Mucosa of stomach (tissue), 1 donor: ENCODE measurements around the gene LONRF2.
"Not testable (repeated sequence)": the region's sequence is repeated elsewhere in the genome, so short reads cannot be mapped to it uniquely, and the experiment has no call there.

Experiments
- H3K27me3 ChIP-seq: one replicate; pipeline ENCODE4 v1.7.0; 2013; ENCODE audit warnings: mild to moderate bottlenecking, low read length; ENCODE audit not compliant: control insufficient read depth, insufficient read depth
- H3K36me3 ChIP-seq: one replicate; pipeline ENCODE4 v1.7.0; 2013; ENCODE audit warnings: low read length; ENCODE audit not compliant: control insufficient read depth, insufficient read depth
- H3K4me1 ChIP-seq: one replicate; pipeline ENCODE4 v1.7.0; 2013; ENCODE audit warnings: mild to moderate bottlenecking, low read length; ENCODE audit not compliant: control insufficient read depth, insufficient read depth
- H3K4me3 ChIP-seq: one replicate; pipeline ENCODE4 v1.7.0; 2013; ENCODE audit warnings: low read length
- H3K9ac ChIP-seq: one replicate; pipeline ENCODE4 v1.7.0; 2013; ENCODE audit warnings: mild to moderate bottlenecking, low read length, moderate library complexity
- H3K9me3 ChIP-seq: one replicate; pipeline ENCODE4 v1.7.0; 2013; ENCODE audit warnings: mild to moderate bottlenecking, low read length, moderate library complexity; ENCODE audit not compliant: control insufficient read depth
- donor health status: Pancreatic carcinoma.

Gene LONRF2

DNA sequence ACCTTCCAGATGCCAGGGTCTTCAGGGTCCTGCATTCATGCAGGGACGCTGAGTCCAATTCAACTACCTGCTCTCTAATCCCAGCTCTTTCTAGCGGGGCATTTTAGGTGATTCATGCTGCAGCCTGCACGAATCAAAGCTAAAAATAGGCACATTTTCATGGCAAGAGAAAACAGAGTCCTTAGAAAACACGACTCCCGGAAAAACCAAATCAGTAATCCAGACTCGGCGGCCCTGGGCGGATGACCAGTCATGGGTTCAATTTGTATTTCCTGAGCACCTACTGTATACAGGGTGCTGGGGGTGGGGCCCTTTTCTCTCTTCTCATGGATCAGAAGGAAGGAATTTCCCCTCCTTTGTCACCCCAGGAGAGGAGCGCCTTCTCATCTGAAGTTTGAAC is 64.4 kb downstream of the LONRF2 start:
- no peaks in the 10 kb centered on the region for H3K27me3 ChIP-seq
- no peaks in the 10 kb centered on the region for H3K4me1 ChIP-seq
- H3K9ac ChIP-seq = no peak overlapping the region
- no peaks in the 10 kb centered on the region for H3K36me3 ChIP-seq
- H3K9me3 ChIP-seq = no peaks in the 10 kb centered on the region
- H3K4me3 ChIP-seq = no peak overlapping the region

DNA sequence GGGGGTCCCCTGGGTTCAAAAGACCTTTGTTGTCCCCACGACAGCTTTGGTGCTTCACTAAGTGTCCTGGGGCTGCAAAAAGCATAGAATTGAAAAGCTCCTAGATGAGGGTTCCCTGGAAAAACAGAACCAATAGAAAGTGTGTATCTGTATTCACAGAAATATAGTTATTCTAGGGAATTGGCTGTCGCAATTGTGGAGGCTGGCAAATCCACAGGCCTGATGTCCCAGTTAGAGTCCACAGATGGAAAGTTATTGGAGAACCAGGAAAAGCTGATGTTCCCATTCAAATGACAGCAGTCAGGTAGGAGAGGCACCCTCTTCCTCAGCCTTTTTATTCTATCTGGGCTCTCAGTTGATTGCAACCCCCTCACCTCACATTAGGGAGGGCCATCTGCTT is 65.5 kb downstream of the LONRF2 start:
- H3K4me3 ChIP-seq = no peak overlapping the region
- no peaks in the 10 kb centered on the region for H3K27me3 ChIP-seq
- no peaks in the 10 kb centered on the region for H3K9me3 ChIP-seq
- H3K9ac ChIP-seq = no peak overlapping the region
- no peaks in the 10 kb centered on the region for H3K36me3 ChIP-seq
- no peaks in the 10 kb centered on the region for H3K4me1 ChIP-seq

DNA sequence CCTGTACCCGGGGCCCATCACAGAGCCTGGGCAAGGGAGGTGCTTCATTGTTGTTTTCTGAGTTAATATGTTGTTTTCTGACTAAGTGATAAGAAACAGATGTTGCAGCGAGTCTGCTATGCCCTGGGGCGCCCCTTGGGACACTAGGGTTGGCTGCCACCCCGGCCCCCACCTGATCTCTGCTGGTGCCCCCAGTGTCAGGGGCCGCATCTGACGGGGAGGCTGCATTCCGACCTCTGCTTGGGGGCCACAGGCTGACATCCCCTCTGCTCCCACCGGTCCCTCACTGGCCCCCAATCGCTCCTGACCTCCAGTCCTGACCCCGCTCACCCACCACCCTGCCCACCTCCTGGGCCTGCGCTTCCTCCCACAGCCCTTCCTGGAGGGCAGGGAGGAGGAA is 65.9 kb downstream of the LONRF2 start:
- H3K4me1 ChIP-seq = no peaks in the 10 kb centered on the region
- no peaks in the 10 kb centered on the region for H3K36me3 ChIP-seq
- H3K27me3 ChIP-seq = no peaks in the 10 kb centered on the region

DNA sequence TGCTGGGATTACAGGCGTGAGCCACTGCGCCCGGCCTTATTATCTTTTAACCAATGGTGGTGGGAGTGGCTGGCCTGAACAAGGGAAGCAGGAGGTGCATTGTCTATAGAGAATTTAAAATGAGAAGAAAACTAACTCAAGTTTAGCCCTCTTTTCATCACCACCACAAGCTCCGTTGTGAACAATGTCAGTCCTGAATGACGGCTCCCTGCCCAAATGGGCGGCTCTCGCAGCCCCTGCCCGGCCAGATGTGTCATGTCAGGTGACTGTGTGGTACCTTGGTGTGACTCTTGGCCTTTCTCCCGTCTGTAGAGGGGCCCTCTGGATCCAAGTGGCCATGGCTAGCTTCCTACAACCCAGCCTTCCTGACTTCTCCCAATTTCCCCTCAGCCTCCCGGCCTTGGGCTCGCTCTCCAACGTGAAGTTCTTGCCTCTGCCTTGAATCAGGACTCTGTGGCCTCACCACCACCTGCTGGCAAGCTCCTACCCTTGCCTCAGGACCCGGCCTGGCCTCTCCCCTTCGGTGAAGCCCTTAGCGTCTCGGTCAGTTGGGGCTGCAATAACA is 67.6 kb downstream of the LONRF2 start:
- Histone ChIP-seq H3K9ac (no peak overlapping the region), H3K4me3 (no peak overlapping the region), H3K36me3 (no peaks in the 10 kb centered on the region), H3K4me1 (no peaks in the 10 kb centered on the region), H3K27me3 (no peaks in the 10 kb centered on the region), H3K9me3 (no peaks in the 10 kb centered on the region)

More for the DNA sequence above, 65.9 kb downstream of the LONRF2 start:
- H3K9ac ChIP-seq = no peak overlapping the region
- no peak overlapping the region for H3K4me3 ChIP-seq
- H3K9me3 ChIP-seq = no peaks in the 10 kb centered on the region

DNA sequence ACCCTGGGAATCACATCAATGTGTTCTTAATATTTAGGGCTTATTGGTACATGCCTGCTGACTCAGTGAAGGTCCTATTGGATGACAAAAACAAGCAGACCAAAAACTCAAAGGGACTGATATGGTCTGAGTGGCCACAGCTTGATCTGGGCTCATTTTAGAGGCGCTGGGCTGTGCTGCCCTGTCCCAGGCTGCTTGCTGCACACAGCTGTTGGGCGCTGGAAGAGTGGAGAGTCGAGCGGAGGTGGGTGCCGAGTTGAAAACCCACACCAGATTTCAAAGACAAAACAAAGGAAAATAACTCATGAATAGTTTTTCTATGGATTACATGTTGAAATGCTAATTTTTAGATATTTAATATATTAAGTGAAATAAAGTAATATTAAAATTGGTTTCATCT is 68.5 kb downstream of the LONRF2 start:
- no peak overlapping the region for H3K4me3 ChIP-seq
- no peaks in the 10 kb centered on the region for H3K9me3 ChIP-seq

DNA sequence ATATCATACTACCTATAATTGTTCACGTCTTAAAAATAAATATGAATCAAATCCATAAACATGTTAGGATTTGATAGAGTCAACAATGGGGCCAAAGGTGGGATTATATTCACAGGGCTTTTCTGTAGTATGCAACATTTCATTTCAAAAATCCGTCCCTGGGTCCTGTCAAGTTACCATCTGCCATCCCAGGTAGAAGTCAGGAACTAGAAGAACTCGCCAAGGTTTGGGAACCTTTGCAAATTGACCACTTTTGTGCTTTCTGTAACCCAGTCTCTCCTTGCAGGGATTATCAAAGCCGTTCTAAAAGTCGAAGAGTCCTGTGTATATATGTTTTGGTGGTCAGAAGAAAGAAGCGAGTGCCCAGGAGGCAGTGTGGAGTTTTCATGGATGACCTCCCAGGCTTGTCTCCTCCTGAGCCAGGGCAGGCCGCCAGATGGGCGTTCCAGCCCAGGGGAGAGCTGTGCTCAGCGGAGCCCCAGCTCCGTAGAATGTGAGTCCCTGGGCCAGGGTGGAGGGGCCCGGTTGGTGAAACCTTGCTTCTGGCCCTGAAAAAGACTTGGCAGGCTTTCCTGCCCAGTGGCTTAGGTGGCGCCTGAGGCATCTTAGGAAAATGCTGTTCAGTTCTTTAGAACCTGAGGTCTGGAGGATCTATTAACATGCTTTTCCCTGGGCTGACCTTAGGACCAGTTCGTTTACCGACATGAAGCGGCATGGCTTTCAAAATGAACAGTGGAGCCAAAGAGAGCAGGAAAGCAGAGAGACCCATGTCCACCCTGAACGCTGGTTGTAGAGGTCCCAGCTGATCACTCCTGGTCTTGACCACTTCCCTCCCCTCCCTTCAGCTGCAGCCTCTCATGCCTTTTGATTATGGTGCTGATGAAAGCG is 69.2 kb downstream of the LONRF2 start:
- H3K9me3 ChIP-seq = no peaks in the 10 kb centered on the region
- no peak overlapping the region for H3K4me3 ChIP-seq
- H3K27me3 ChIP-seq = no peaks in the 10 kb centered on the region
- no peaks in the 10 kb centered on the region for H3K4me1 ChIP-seq
- no peak overlapping the region for H3K9ac ChIP-seq
- H3K36me3 ChIP-seq = no peaks in the 10 kb centered on the region

More for the DNA sequence above, 68.5 kb downstream of the LONRF2 start:
- Histone ChIP-seq H3K4me1 (no peaks in the 10 kb centered on the region), H3K27me3 (no peaks in the 10 kb centered on the region), H3K9ac (no peak overlapping the region), H3K36me3 (no peaks in the 10 kb centered on the region)

DNA sequence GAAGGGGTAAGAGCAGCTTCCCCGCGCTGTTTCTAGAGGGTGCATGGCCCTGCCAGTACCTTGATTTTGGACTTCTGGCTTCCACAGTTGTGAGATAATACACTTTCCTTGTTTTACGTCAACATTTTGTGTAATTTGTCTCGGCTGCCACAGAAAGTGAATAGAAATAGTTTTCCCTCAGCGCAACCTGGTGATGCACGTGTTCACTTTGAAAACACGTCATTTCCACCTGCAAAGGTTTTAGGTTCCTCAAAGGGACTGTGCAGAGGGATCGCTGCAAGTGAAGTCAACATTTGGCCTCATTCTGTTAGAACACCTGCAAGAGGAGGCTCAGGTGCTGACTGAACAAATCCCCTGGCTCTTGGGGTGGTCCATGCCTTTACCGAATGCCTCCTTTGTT is 71.7 kb downstream of the LONRF2 start:
- no peaks in the 10 kb centered on the region for H3K9me3 ChIP-seq
- H3K36me3 ChIP-seq = no peaks in the 10 kb centered on the region
- no peaks in the 10 kb centered on the region for H3K4me1 ChIP-seq
- no peak overlapping the region for H3K4me3 ChIP-seq
- H3K27me3 ChIP-seq = no peaks in the 10 kb centered on the region
- no peak overlapping the region for H3K9ac ChIP-seq

DNA sequence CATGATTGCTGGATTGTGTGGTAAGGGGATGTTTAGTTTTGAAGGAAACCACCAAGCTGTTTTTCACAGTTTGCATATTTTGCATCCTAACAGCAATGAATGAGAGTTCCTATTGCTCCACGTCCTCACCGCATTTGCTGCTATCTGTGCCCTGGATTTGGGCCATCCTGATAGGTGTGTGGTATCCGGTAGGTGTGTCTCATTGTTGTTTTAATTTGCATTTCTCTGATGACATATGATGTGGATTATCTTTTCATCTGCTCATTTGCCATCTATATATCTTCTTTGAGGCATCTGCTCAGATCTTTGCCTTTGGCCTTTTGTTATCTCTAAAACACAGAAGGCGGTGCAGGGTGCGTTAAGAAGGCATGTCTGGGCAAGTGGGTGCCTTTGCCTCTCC is 73.3 kb downstream of the LONRF2 start:
- Histone ChIP-seq H3K36me3 (no peaks in the 10 kb centered on the region), H3K9ac (no peak overlapping the region), H3K4me3 (no peak overlapping the region), H3K9me3 (no peaks in the 10 kb centered on the region), H3K4me1 (no peaks in the 10 kb centered on the region), H3K27me3 (no peaks in the 10 kb centered on the region)

DNA sequence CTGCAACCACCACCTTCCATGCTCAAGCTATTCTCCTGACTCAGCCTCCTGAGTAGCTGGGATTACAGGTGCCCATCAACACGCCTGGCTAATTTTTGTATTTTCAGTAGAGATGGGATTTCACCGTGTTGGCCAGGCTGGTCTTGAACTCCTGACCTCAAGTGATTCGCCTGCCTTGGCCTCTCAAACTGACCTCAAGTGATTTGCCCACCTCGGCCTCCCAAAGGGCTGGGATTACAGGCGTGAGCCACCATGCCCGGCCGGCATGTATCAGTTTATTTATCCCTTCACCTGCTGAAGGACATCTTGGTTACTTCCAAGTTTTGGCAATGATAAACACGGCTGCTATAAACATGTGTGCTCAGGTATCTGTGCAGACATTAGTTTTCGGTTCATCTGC is 73.7 kb downstream of the LONRF2 start:
- H3K9me3 ChIP-seq, H3K36me3 ChIP-seq, H3K27me3 ChIP-seq, H3K4me3 ChIP-seq, H3K4me1 ChIP-seq, H3K9ac ChIP-seq: not testable (repeated sequence)

DNA sequence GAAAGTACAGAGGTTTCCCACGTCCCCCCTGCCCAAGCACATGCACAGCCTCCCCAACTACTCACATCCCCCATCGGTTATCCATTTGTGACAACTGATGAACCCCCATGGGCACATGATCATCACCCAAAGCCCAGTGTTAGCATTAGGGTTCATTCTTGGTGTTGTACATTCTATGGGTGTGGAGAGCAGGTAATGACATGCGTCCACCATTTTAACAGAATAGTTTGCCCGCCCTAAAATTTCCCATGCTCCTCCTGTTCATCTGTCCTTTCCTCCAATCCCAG is 74.3 kb downstream of the LONRF2 start:
- no peaks in the 10 kb centered on the region for H3K27me3 ChIP-seq
- peaks cover under 1% of the 10 kb centered on the region for H3K4me1 ChIP-seq

DNA sequence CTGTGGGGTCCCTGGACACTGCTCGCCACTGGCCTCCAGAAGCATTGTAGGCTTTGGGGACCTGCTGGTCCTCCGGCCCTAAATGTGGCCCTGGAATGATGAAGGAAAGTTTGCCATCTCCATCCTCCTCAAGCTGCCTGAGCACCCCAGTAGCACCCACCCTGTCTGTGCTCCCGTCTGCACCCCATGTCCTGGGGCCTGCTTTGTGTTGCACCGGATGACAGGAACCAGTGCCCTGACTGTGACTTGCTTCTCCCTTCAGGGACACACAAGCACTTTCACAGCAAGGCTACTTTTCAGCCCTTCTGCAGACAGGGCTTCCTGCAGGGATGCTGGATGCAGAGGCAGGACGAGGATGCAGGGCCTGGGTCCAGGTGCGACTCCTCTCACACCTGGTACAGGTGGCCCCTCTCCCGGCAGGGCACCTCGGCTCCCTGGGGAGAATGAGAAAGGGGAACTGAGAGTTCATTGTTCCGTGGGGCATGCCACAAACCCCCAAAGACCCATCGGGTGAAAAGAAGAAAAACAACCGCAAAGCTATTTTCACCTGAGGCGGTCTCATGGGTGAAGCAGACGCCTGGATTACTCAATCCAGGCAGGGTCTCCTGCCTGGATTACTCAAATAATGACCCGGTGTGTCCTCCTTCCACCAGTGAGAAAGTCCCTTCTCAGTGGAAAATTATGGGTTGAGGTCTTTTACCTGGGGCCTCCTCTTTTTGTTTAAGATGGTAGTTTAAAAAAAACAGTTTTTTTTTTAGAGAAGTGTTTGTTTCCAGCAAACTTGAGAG is 74.9 kb downstream of the LONRF2 start:
- Histone ChIP-seq H3K9ac (no peak overlapping the region), H3K27me3 (no peaks in the 10 kb centered on the region), H3K4me1 (peaks cover 5% of the 10 kb centered on the region)

More for the DNA sequence above, 74.3 kb downstream of the LONRF2 start:
- Histone ChIP-seq H3K9me3 (no peaks in the 10 kb centered on the region), H3K9ac (no peak overlapping the region), H3K36me3 (no peaks in the 10 kb centered on the region), H3K4me3 (no peak overlapping the region)

More for the DNA sequence above, 74.9 kb downstream of the LONRF2 start:
- Histone ChIP-seq H3K9me3 (no peaks in the 10 kb centered on the region), H3K36me3 (no peaks in the 10 kb centered on the region), H3K4me3 (no peak overlapping the region)
